IMR-90 (cell line): ENCODE measurements around the gene ABHD3. TPM values are rescaled to one million over a fixed set of nuclear protein-coding genes. Genes with fewer than 3 reads are reported as not detected.

Source experiments
- ATAC-seq: fragments of 200-7000 bp; cut with Tn5 transposase; 2 replicates; pipeline ENCODE4 v1.9.1; 2020; ENCODE audit warnings: low read depth, mild to moderate bottlenecking, moderate library complexity
- BruUV-seq: library from RNA; stranded (reverse); fragments of 400-500 nt; replicated peaks from 2 replicates; lab custom pipeline; 2021; lab: Mats Ljungman, UMichigan
- CTCF ChIA-PET: fragments of 300-600 bp; formaldehyde crosslinking; extraction: SDS; loops from one replicate; lab custom pipeline; 2021; ENCODE audit warnings: antibody characterized with exemption; lab: Yijun Ruan, JAX
- POLR2A ChIA-PET: fragments of 300-600 bp; sonication (Branson Sonifier 250); formaldehyde crosslinking; loops from one replicate; lab custom pipeline; 2022; ENCODE audit warnings: antibody characterized with exemption; ENCODE audit not compliant: unreplicated experiment; lab: Charles Lee
- DNase-seq: peaks from one replicate; pipeline ENCODE4 v3.0.0; 2013
- H2AFZ ChIP-seq: replicated peaks from 2 replicates; pipeline ENCODE3; 2013; ENCODE audit warnings: low read length, mild to moderate bottlenecking; ENCODE audit not compliant: poor library complexity
- H2AK5ac ChIP-seq: 2 replicates; pipeline ENCODE4 v1.6.1; 2013; ENCODE audit warnings: low read depth, low read length, inconsistent platforms
- H2AK9ac ChIP-seq: replicated peaks from 2 replicates; pipeline ENCODE3; 2013; ENCODE audit warnings: mild to moderate bottlenecking, low read depth, low read length, moderate library complexity; ENCODE audit not compliant: poor library complexity
- H2BK120ac ChIP-seq: 2 replicates; pipeline ENCODE4 v1.6.1; 2013; ENCODE audit warnings: low read depth, low read length, inconsistent platforms
- H2BK15ac ChIP-seq: 3 replicates; pipeline ENCODE4 v1.6.1; 2013; ENCODE audit warnings: low read depth, low read length, inconsistent platforms
- H2BK20ac ChIP-seq: 2 replicates; pipeline ENCODE4 v1.6.1; 2013; ENCODE audit warnings: low read depth, mild to moderate bottlenecking, inconsistent platforms, low read length, moderate library complexity
- H2BK5ac ChIP-seq: 2 replicates; pipeline ENCODE4 v1.6.1; 2013; ENCODE audit warnings: mild to moderate bottlenecking, low read depth, low read length, inconsistent platforms; ENCODE audit not compliant: poor library complexity, severe bottlenecking
- H3K14ac ChIP-seq: replicated peaks from 2 replicates; pipeline ENCODE4 v1.6.1; 2013; ENCODE audit warnings: low read depth, low read length, inconsistent platforms
- H3K18ac ChIP-seq: 2 replicates; pipeline ENCODE4 v1.6.1; 2013; ENCODE audit warnings: low read depth, low read length, control low read depth
- H3K23ac ChIP-seq: 2 replicates; pipeline ENCODE4 v1.6.1; 2013; ENCODE audit warnings: low read depth, low read length, inconsistent platforms
- H3K27ac ChIP-seq: 2 replicates; pipeline ENCODE4 v1.5.1; 2013; ENCODE audit warnings: mild to moderate bottlenecking, control low read depth, low read length; ENCODE audit not compliant: insufficient read depth
- H3K27me3 ChIP-seq: 2 replicates; pipeline ENCODE4 v1.6.1; 2013; ENCODE audit warnings: low read length; ENCODE audit not compliant: control insufficient read depth, insufficient read depth
- H3K36me3 ChIP-seq: 2 replicates; pipeline ENCODE4 v1.6.1; 2013; ENCODE audit warnings: low read length, mixed read lengths; ENCODE audit not compliant: control insufficient read depth, insufficient read depth
- H3K4ac ChIP-seq: 2 replicates; pipeline ENCODE4 v1.6.1; 2013; ENCODE audit warnings: low read depth, low read length, inconsistent platforms
- H3K4me1 ChIP-seq: 2 replicates; pipeline ENCODE4 v1.6.1; 2013; ENCODE audit warnings: low read length, mixed read lengths; ENCODE audit not compliant: control insufficient read depth, insufficient read depth
- H3K4me2 ChIP-seq: 2 replicates; pipeline ENCODE4 v1.6.1; 2013; ENCODE audit warnings: low read depth, mild to moderate bottlenecking, control low read depth, low read length, moderate library complexity
- H3K4me3 ChIP-seq: 2 replicates; pipeline ENCODE4 v1.5.1; 2013; ENCODE audit warnings: low read depth, mild to moderate bottlenecking, control low read depth, low read length, moderate library complexity; ENCODE audit not compliant: insufficient read depth
- H3K56ac ChIP-seq: 2 replicates; pipeline ENCODE4 v1.6.1; 2013; ENCODE audit warnings: low read length, inconsistent platforms; ENCODE audit not compliant: insufficient read depth; ENCODE audit errors: extremely low read depth
- H3K79me1 ChIP-seq, 2 experiments: 2 replicates each; pipeline ENCODE4 v1.6.1; 2013; ENCODE audit warnings: low read length in 2 of 2, inconsistent platforms in 1 of 2, low read depth in 1 of 2
- H3K9ac ChIP-seq: 2 replicates; pipeline ENCODE4 v1.6.1; 2013; ENCODE audit warnings: low read depth, low read length, control low read depth
- H3K9me1 ChIP-seq: 2 replicates; pipeline ENCODE4 v1.6.1; 2013; ENCODE audit warnings: low read length, inconsistent platforms; ENCODE audit not compliant: insufficient read depth
- H3K9me3 ChIP-seq: 2 replicates; pipeline ENCODE4 v1.6.1; 2013; ENCODE audit warnings: low read length; ENCODE audit not compliant: control insufficient read depth, insufficient read depth
- H4K20me1 ChIP-seq: 2 replicates; pipeline ENCODE4 v1.6.1; 2013; ENCODE audit warnings: low read length, inconsistent platforms; ENCODE audit not compliant: insufficient read depth
- H4K5ac ChIP-seq: 2 replicates; pipeline ENCODE4 v1.6.1; 2013; ENCODE audit warnings: mild to moderate bottlenecking, low read depth, low read length, control low read depth
- H4K8ac ChIP-seq, 2 experiments: 2 replicates each; pipeline ENCODE4 v1.6.1; 2013; ENCODE audit warnings: low read depth in 2 of 2, low read length in 2 of 2, control low read depth in 1 of 2, inconsistent platforms in 1 of 2
- H4K91ac ChIP-seq: 2 replicates; pipeline ENCODE4 v1.6.1; 2013; ENCODE audit warnings: low read depth, low read length, inconsistent platforms; ENCODE audit not compliant: insufficient read depth
- CHD1 ChIP-seq: IDR thresholded peaks from 2 replicates; pipeline ENCODE4 v1.6.1; 2012; ENCODE audit warnings: low read depth, low read length, improper control_type of control experiment
- CTCF ChIP-seq: conservative IDR thresholded peaks from 2 replicates; pipeline ENCODE4 v1.5.1; 2012; ENCODE audit warnings: mild to moderate bottlenecking, low read depth, low read length, improper control_type of control experiment
- MAZ ChIP-seq: IDR thresholded peaks from 2 replicates; pipeline ENCODE4 v1.6.1; 2012; ENCODE audit warnings: low read depth, mild to moderate bottlenecking, low read length, improper control_type of control experiment, moderate library complexity, borderline replicate concordance
- MXI1 ChIP-seq: IDR thresholded peaks from 2 replicates; pipeline ENCODE4 v1.6.1; 2012; ENCODE audit warnings: low read depth, mild to moderate bottlenecking, low read length, moderate library complexity, borderline replicate concordance
- NFE2L2 ChIP-seq: fragments of 150-350 bp; IDR thresholded peaks from 2 replicates; pipeline ENCODE4 v1.6.1; 2016; ENCODE audit warnings: low read depth, mild to moderate bottlenecking, low read length
- POLR2A ChIP-seq: IDR thresholded peaks from 2 replicates; pipeline ENCODE4 v1.6.1; 2012; ENCODE audit warnings: mild to moderate bottlenecking, low read depth, low read length
- RAD21 ChIP-seq: IDR thresholded peaks from 2 replicates; pipeline ENCODE4 v1.6.1; 2012; ENCODE audit warnings: low read length, improper control_type of control experiment
- RCOR1 ChIP-seq: IDR thresholded peaks from 2 replicates; pipeline ENCODE4 v1.6.1; 2012; ENCODE audit warnings: mild to moderate bottlenecking, low read length, improper control_type of control experiment; ENCODE audit not compliant: insufficient replicate concordance
- RFX5 ChIP-seq: IDR thresholded peaks from 2 replicates; pipeline ENCODE4 v1.8.0; 2012; ENCODE audit warnings: low read depth, mild to moderate bottlenecking, low read length, moderate library complexity
- SMC3 ChIP-seq: fragments of 150-350 bp; IDR thresholded peaks from 2 replicates; pipeline ENCODE4 v1.6.1; 2016; ENCODE audit warnings: low read depth, mild to moderate bottlenecking, antibody characterized with exemption, low read length, moderate library complexity
- WGBS, 2 experiments: methylation state at CpG; one replicate each; pipeline versions ENCODE4 v1.1.5 to v1.1.7; 2013; ENCODE audit warnings: missing lambda C conversion rate in 2 of 2; ENCODE audit not compliant: insufficient read length in 1 of 2; ENCODE audit errors: extremely low coverage in 2 of 2; 5-methylcytosine and 5-hydroxymethylcytosine counted together
- dilution Hi-C: fragments of 300-500 bp; cut with HindIII; formaldehyde crosslinking; loops from one replicate; pipeline ENCODE4 v1.14.3; 2018; ENCODE audit warnings: low sequenced_read_pairs; ENCODE audit not compliant: unreplicated experiment
- in situ Hi-C: fragments of 300-500 bp; cut with MboI; formaldehyde crosslinking; loops from 3 replicates; pipeline ENCODE4 v1.14.3; 2019; ENCODE audit warnings: low sequenced_read_pairs, inconsistent platforms, mixed read lengths
- intact Hi-C: fragments of 100-400 bp; cut with micrococcal nuclease; formaldehyde crosslinking; loops from 2 replicates; pipeline ENCODE4 v1.10.0; 2022
- polyA plus RNA-seq, 3 experiments: library from polyadenylated mRNA; depleted of rRNA; stranded (reverse); fragments of >200 nt; gene quantifications; 2 replicates each; pipeline ENCODE4 v1.2.3, GENCODE V29; 2012; ENCODE audit warnings: low replicate concordance in 1 of 3
- total RNA-seq: library from RNA; depleted of rRNA; stranded (reverse); fragments of >200 nt; gene quantifications from 2 replicates; pipeline ENCODE4 v1.2.3, GENCODE V29; 2012

Gene ABHD3
- total and polyA plus RNA-seq, 2 of the 4 experiments (the other 2 are of a cell fraction) = 4.5 to 5.5 TPM

- H2BK20ac ChIP-seq = no peak overlapping the region
- no peak overlapping the region for H2BK5ac ChIP-seq
- H3K56ac ChIP-seq = no peak overlapping the region
- H3K36me3 ChIP-seq = no peaks in the 10 kb centered on the region
- no peak overlapping the region for H4K5ac ChIP-seq
- ATAC-seq (no peak), DNase-seq (no peak)
- no peak overlapping the region for H2AFZ ChIP-seq
- in situ Hi-C loops = no loop called here
- no peaks in the 10 kb centered on the region for H3K79me1 ChIP-seq
- H3K9ac ChIP-seq = no peak overlapping the region
- H2BK120ac ChIP-seq = no peak overlapping the region
- H4K91ac ChIP-seq = no peak overlapping the region
- H3K9me1 ChIP-seq = no peaks in the 10 kb centered on the region; the same call in 1 of the 2 replicates
- no peak overlapping the region for H3K23ac ChIP-seq
- ChIA-PET CTCF (no interaction called here), POLR2A (no interaction called here)
- H3K4me2 ChIP-seq = no peak overlapping the region
- dilution Hi-C loops = no loop called here
- H3K14ac ChIP-seq = no peak overlapping the region
- H4K20me1 ChIP-seq = no peaks in the 10 kb centered on the region
- H3K18ac ChIP-seq = no peak overlapping the region
- H3K27ac ChIP-seq = no peak overlapping the region
- H4K8ac ChIP-seq = no peak overlapping the region
- WGBS, 2 experiments = no CpG with 5 or more reads among the region's 1 CpG
- BruUV-seq = no TSS peak
- H2AK9ac ChIP-seq = no peak overlapping the region
- H2AK5ac ChIP-seq = no peak overlapping the region
- intact Hi-C loops = no loop called here
- no peak overlapping the region for H3K4me3 ChIP-seq
- TF ChIP-seq SMC3 (no peak), NFE2L2 (no peak), MXI1 (no peak), MAZ (no peak), CTCF (no peak), CHD1 (no peak), POLR2A (no peak), RCOR1 (no peak), RAD21 (no peak), RFX5 (no peak)
- H3K4me1 ChIP-seq = no peaks in the 10 kb centered on the region
- H3K27me3 ChIP-seq = no peaks in the 10 kb centered on the region
- H2BK15ac ChIP-seq = no peak overlapping the region
- H3K9me3 ChIP-seq = no peaks in the 10 kb centered on the region
- no peak overlapping the region for H3K4ac ChIP-seq
Observed at GRCh38 chr18:21650311-21650710, 54.3 kb downstream of the ABHD3 start.
